GM12874 (cell line): ENCODE results near the gene UPF1.

Source experiments
- TF ChIP-seq, protein P1 (sequence below): IDR thresholded peaks from 2 replicates; pipeline ENCODE4 v1.5.1; 2011; ENCODE audit warnings: low read depth, mild to moderate bottlenecking, control low read depth, low read length, moderate library complexity; ENCODE audit not compliant: insufficient read depth

UPF1 gene

DNA sequence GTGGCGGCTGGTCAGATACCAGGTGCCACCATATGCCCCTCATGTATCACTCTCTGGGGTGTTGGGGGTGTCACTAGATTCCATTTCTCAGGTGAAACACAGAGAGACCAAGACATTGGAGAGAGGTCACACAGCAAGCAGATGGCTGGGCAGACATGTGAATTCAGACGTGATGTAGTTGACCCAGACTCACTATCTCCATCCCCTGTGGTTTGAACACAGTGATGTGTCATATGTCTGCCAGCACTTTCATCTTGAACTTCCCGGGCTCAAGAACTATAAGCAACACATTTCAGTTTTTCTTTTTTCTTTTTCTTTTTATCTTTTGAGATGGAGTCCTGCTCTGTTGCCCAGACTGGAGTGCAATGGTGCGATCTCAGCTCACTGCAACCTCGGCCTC is 16.1 kb upstream of the UPF1 start:
- TF ChIP-seq, protein P1, sequence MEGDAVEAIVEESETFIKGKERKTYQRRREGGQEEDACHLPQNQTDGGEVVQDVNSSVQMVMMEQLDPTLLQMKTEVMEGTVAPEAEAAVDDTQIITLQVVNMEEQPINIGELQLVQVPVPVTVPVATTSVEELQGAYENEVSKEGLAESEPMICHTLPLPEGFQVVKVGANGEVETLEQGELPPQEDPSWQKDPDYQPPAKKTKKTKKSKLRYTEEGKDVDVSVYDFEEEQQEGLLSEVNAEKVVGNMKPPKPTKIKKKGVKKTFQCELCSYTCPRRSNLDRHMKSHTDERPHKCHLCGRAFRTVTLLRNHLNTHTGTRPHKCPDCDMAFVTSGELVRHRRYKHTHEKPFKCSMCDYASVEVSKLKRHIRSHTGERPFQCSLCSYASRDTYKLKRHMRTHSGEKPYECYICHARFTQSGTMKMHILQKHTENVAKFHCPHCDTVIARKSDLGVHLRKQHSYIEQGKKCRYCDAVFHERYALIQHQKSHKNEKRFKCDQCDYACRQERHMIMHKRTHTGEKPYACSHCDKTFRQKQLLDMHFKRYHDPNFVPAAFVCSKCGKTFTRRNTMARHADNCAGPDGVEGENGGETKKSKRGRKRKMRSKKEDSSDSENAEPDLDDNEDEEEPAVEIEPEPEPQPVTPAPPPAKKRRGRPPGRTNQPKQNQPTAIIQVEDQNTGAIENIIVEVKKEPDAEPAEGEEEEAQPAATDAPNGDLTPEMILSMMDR = no peak

DNA sequence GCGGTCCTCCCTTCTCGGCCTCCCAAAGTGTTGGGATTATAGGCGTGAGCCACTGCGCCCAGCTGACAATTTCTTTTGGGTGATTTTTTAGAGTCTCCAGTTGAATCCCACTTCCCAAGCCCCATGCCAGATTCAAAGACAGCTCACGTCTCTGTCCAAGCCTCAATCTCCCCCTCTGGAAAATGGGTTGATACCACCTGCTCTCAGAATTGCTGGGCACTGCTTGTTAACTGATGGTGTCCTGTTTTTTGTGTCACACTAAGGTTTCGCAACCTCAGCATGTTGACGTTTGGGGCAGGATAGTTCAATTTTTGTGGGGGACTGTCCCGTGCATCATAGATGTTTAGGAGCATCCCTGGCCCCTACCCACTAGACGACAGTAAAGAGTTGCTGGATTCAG is 14.2 kb upstream of the UPF1 start:
- TF ChIP-seq, protein P1 = no peak

DNA sequence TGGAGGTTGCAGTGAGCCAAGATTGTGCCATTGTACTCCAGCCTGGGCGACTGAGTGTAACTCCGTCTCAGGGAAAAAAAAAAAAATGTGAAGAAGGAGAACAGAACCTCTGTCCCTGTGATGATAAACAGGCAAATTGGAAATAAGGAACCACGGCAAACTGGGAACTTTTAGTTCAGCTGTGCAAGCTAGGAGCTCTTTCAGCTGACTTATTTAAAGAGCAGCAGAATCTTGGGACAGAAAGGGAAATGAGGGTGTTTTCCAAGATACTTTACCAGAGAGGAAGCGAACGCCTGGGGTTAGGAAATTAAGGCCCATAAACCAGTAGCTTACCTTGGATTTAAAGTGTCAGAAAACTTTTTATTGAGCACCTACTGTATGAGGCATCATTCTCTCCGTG is 3.0 kb upstream of the UPF1 start:
- TF ChIP-seq, protein P1 = no peak

DNA sequence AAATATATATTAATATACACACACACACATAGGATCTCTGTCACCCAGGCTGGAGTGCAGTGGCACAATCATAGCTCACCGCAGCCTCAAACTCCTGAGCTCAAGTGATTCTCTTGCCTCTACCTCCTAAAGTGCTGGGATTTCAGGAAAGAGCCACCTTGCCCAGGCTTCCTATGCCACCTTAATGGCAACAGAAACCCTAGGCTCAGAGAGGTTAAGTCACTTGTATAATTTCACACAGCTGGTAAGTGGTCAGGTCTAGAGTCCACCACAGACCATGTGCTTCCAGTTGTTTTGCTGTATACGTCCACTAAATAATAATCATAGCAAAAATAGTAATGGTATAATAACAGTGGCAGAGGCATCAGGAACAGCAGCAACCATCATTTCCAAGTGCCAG is 1.3 kb upstream of the UPF1 start:
- TF ChIP-seq, protein P1 = no peak

DNA sequence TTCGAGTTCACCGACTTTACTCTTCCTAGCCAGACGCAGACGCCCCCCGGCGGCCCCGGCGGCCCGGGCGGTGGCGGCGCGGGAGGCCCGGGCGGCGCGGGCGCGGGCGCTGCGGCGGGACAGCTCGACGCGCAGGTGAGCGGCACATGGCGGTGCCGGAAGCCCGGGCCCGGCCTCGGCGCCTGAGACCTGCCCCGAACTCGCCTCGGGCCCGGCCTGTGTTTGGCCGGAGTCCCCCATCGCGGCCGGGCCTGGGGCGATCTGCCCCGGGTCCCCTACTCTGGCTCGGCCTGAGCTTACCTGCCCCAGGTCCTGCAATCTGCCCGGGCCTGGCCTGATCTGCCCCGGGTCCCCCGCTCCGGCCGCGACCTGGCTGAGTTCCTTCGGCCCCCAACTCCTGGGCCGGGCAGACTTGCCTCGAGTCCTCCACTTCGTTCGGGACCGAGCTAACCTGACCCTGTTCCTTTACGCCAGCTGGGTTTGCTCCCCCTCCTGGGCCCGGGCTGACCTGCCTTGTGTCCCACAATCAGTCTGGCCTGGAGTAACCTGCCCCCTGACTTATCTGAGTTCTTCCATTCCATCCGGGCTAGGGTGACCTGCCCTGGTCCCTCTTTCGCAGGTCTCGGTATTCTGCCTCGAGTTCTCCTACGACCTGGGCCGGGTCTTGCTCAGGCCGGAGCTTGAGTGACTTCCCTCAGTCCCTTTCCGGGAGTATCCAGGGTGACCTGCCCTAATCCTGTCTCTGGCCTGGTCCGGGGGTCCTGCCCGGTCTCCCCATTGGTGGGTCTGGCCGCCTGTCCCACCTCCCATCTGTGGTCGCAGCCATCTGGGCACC is 764 bp downstream of the UPF1 start:
- TF ChIP-seq, protein P1 = peak; percentile 29; the same call in 1 of the 2 replicates

DNA sequence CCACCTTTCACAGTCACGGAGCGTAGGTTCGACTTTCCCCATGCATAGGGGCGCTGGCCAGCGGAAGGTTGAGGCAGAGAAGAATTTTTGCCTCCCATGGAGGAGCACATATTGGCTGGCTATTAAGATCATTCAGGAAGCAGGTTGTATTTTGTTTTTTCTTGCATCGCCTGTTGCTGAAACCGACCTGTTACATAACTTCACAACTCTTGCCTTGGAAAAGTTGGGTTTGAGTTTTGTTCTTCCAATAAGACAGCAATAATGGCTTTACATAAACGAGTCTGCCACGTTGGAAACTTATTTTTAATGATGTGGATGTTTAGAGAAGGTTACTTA is 1.4 kb downstream of the UPF1 start:
- TF ChIP-seq, protein P1 = no peak

DNA sequence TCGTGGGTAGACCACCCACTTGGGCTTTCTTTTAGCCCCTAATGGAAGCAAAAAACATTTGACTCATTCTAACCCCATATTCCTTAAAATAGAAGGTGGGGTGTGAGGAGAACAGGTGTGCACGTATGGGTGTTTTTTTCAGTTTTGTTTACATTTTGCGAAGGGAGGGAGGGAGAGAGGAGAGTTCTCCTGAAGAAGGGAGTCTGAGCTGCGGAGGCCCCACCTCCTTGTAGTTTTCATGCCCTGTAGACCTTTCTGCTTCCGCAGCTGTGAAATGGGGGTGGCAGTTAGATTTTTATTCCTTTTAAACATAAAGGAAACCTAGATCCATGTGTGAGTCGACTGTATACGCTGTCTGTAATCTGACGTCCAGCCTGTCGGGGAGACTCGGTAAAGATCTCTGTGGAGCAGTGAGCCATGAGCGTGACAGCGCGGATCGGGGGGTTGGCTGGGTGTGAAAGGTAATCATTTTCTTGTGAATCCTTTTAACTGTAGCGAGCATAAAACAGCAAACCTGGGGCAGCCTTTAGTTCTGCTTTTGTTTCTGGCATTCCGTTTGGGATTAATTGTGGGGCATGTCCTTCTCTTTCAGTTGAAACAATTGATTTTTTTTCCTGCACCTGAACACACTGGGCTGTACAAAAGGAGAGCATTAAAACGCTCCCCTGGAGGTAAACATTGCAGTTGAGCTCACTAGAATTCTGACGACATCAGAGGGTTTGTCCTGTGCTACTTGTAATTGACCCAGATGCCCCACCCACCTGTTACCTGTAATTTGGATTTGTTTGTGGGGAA is 2.3 kb downstream of the UPF1 start:
- TF ChIP-seq, protein P1 = no peak
